ENCODE data around the gene RNFT2. TPM values are rescaled to one million over a fixed set of nuclear protein-coding genes. Genes with fewer than 3 reads are reported as not detected.

The RNFT2 gene
- total and polyA plus RNA-seq, 7 donors, result 0.04 to 0.64 (median 0.36) TPM

GRCh38 chr12:116708826-116709756 lies 29.0 kb upstream of the RNFT2 start:
- Histone ChIP-seq H3K36me3 (ENCODE audit: insufficient read depth in 1 of 2, low read depth in 1 of 2) (no peaks in the 10 kb centered on the region), H3K27ac (no peak overlapping the region), H3K4me1 (peaks cover 23% of the 10 kb centered on the region), H3K4me3 (peak overlapping the region; percentile 42), H3K27me3 (ENCODE audit: insufficient read depth in 3 of 3, low read length in 2 of 3) (no peaks in the 10 kb centered on the region), H3K9me3 (no peaks in the 10 kb centered on the region)
- WGBS, 3 donors, result 9 to 11% (median 10%) methylated on average over 26 of the region's 26 CpGs
- peak; percentile 72 for TF ChIP-seq CTCF (IDR thresholded peaks at IDR 0.05)
- intact Hi-C loops (cut with DNase I), result loop anchor here in 1 of 2 donors (10.0 kb wide), 3 partner anchors 246 to 714 kb away; no protein-coding TSS in a partner anchor
- peak in 1 of 2 donors; percentile 38 for DNase-seq
- ATAC-seq, result peak; percentile 83 to 93 (median 88)

- DNase-seq (no peak), ATAC-seq (no peak)
- peaks cover 23% of the 10 kb centered on the region for H3K4me1 ChIP-seq
- WGBS, 3 donors, result 40 to 47% (median 42%) methylated on average over 10 of the region's 10 CpGs
- H3K4me3 ChIP-seq, result peak overlapping the region; percentile 42
- no peaks in the 10 kb centered on the region for H3K9me3 ChIP-seq
- TF ChIP-seq CTCF (IDR thresholded peaks at IDR 0.05), result no peak
- no peaks in the 10 kb centered on the region for H3K36me3 ChIP-seq (ENCODE audit: insufficient read depth in 1 of 2, low read depth in 1 of 2)
- intact Hi-C loops (cut with DNase I), result loop anchor here (10.0 kb wide), 4 partner anchors 245 to 725 kb away; no protein-coding TSS in a partner anchor
- no peak overlapping the region for H3K27ac ChIP-seq
- no peaks in the 10 kb centered on the region for H3K27me3 ChIP-seq (ENCODE audit: insufficient read depth in 3 of 3, low read length in 2 of 3)
Observed at GRCh38 chr12:116709768-116710167, 28.3 kb upstream of the RNFT2 start.

GRCh38 chr12:116710370-116711150 lies 27.6 kb upstream of the RNFT2 start:
- Histone ChIP-seq H3K27me3 (ENCODE audit: insufficient read depth in 3 of 3, low read length in 2 of 3) (no peaks in the 10 kb centered on the region), H3K9me3 (no peaks in the 10 kb centered on the region), H3K27ac (no peak overlapping the region), H3K36me3 (ENCODE audit: insufficient read depth in 1 of 2, low read depth in 1 of 2) (no peaks in the 10 kb centered on the region), H3K4me3 (no peak overlapping the region), H3K4me1 (peaks cover 23% of the 10 kb centered on the region)
- WGBS, 3 donors, result 29 to 36% (median 34%) methylated on average over 7 to 8 of the region's 8 CpGs
- TF ChIP-seq CTCF (IDR thresholded peaks at IDR 0.05), result no peak
- DNase-seq (no peak), ATAC-seq (peak in 1 of 4 donors; percentile 58)
- intact Hi-C loops (cut with DNase I), result loop anchor here in 1 of 2 donors (10.0 kb wide), 1 partner anchor 726 kb away; no protein-coding TSS in a partner anchor

- TF ChIP-seq CTCF (IDR thresholded peaks at IDR 0.05), result no peak
- DNase-seq (no peak), ATAC-seq (no peak)
- 77 to 88% (median 82%) methylated on average over 17 of the region's 17 CpGs for WGBS, 3 donors
- Histone ChIP-seq H3K36me3 (ENCODE audit: insufficient read depth in 1 of 2, low read depth in 1 of 2) (peaks cover 0 to 3% of the 10 kb centered on the region in 2 donors), H3K27me3 (ENCODE audit: insufficient read depth in 3 of 3, low read length in 2 of 3) (no peaks in the 10 kb centered on the region), H3K9me3 (no peaks in the 10 kb centered on the region), H3K4me1 (peaks cover 37% of the 10 kb centered on the region), H3K27ac (no peak overlapping the region), H3K4me3 (no peak overlapping the region)
- intact Hi-C loops (cut with DNase I), result loop anchor here in 1 of 2 donors (10.0 kb wide), 1 partner anchor 728 kb away; no protein-coding TSS in a partner anchor
Observed at GRCh38 chr12:116712458-116713303, 25.4 kb upstream of the RNFT2 start.
